Activated T-helper 2 cell treated with anti-CD3 and anti-CD28 coated beads, Interferon-gamma antibody, Interleukin-2, Interleukin-4, amounts not matched to agents 10 μg/mL and 5 μg/mL and 100 μg/mL, durations not matched to agents 14 hours and 24 hours and 36 hours (primary cell): ENCODE results near the gene UPK3BL1. TPM values are rescaled to one million over a fixed set of nuclear protein-coding genes. Genes with fewer than 3 reads are reported as not detected.
"Not testable (repeated sequence)": the region's sequence is repeated elsewhere in the genome, so short reads cannot be mapped to it uniquely, and the experiment has no call there.

Experiments
- DNase-seq: peaks from one replicate; pipeline ENCODE4 v3.0.0; 2021; ENCODE audit warnings: low spot score
- H3K27ac Mint-ChIP-seq: one replicate; pipeline ENCODE4 v1.8.0; 2021; ENCODE audit warnings: mixed read lengths
- H3K27me3 Mint-ChIP-seq: one replicate; pipeline ENCODE4 v1.8.0; 2021; ENCODE audit warnings: low read depth, mixed read lengths
- H3K36me3 Mint-ChIP-seq: one replicate; pipeline ENCODE4 v1.8.0; 2021; ENCODE audit warnings: low read depth, mixed read lengths
- H3K4me1 Mint-ChIP-seq: one replicate; pipeline ENCODE4 v1.8.0; 2021; ENCODE audit warnings: low read depth, mixed read lengths
- H3K4me3 Mint-ChIP-seq: one replicate; pipeline ENCODE4 v1.8.0; 2021; ENCODE audit warnings: low read depth, mild to moderate bottlenecking, moderate library complexity, mixed read lengths
- H3K9me3 Mint-ChIP-seq: one replicate; pipeline ENCODE4 v1.8.0; 2021; ENCODE audit warnings: mixed read lengths
- intact Hi-C: fragments of 100-400 bp; cut with micrococcal nuclease; formaldehyde crosslinking; loops from one replicate; pipeline ENCODE4 v1.15.1; 2023
- total RNA-seq: library from RNA; stranded (reverse); gene quantifications from 2 replicates; pipeline ENCODE4 v1.2.3, GENCODE V29; 2022

Gene UPK3BL1
- total RNA-seq, 1 donor from 2014 or later, result 17.5 TPM

- not testable (repeated sequence) for DNase-seq
Observed at GRCh38 chr7:102664765-102665164, 22.2 kb upstream of the UPK3BL1 start.

GRCh38 chr7:102649924-102650323 is 7.3 kb upstream of the UPK3BL1 start, which contains the start of gene SPDYE2B:
SPDYE2B (plus strand) TSS chr7:102650319; CDS start chr7:102652349, 2,030 bp downstream.
- DNase-seq, H3K27me3 Mint-ChIP-seq, H3K36me3 Mint-ChIP-seq, H3K27ac Mint-ChIP-seq, H3K4me3 Mint-ChIP-seq, intact Hi-C loops, H3K9me3 Mint-ChIP-seq, H3K4me1 Mint-ChIP-seq: not testable (repeated sequence)

More at GRCh38 chr7:102664765-102665164, 22.2 kb upstream of the UPK3BL1 start:
- H3K9me3 Mint-ChIP-seq, H3K4me1 Mint-ChIP-seq, H3K36me3 Mint-ChIP-seq, H3K4me3 Mint-ChIP-seq, H3K27me3 Mint-ChIP-seq, intact Hi-C loops, H3K27ac Mint-ChIP-seq: not testable (repeated sequence)

- H3K4me1 Mint-ChIP-seq, H3K36me3 Mint-ChIP-seq, intact Hi-C loops, DNase-seq, H3K27ac Mint-ChIP-seq, H3K9me3 Mint-ChIP-seq, H3K4me3 Mint-ChIP-seq, H3K27me3 Mint-ChIP-seq: not testable (repeated sequence)
Observed at GRCh38 chr7:102647813-102648212, 5.2 kb upstream of the UPK3BL1 start.

- intact Hi-C loops, H3K36me3 Mint-ChIP-seq, H3K27me3 Mint-ChIP-seq, H3K9me3 Mint-ChIP-seq, H3K4me3 Mint-ChIP-seq, H3K4me1 Mint-ChIP-seq, H3K27ac Mint-ChIP-seq, DNase-seq: not testable (repeated sequence)
Observed at GRCh38 chr7:102643404-102643803, 813 bp upstream of the UPK3BL1 start.

- H3K9me3 Mint-ChIP-seq, H3K27ac Mint-ChIP-seq, intact Hi-C loops, H3K4me3 Mint-ChIP-seq, DNase-seq, H3K36me3 Mint-ChIP-seq, H3K27me3 Mint-ChIP-seq, H3K4me1 Mint-ChIP-seq: not testable (repeated sequence)
Observed at GRCh38 chr7:102638848-102639247, 3.7 kb downstream of the UPK3BL1 start.

GRCh38 chr7:102636956-102637355 is 5.6 kb downstream of the UPK3BL1 start:
- intact Hi-C loops, H3K9me3 Mint-ChIP-seq, H3K27ac Mint-ChIP-seq: not testable (repeated sequence)

GRCh38 chr7:102635354-102635753 is 7.2 kb downstream of the UPK3BL1 start:
- H3K27me3 Mint-ChIP-seq, DNase-seq, H3K27ac Mint-ChIP-seq, H3K36me3 Mint-ChIP-seq, intact Hi-C loops, H3K4me3 Mint-ChIP-seq, H3K9me3 Mint-ChIP-seq, H3K4me1 Mint-ChIP-seq: not testable (repeated sequence)

More at GRCh38 chr7:102636956-102637355, 5.6 kb downstream of the UPK3BL1 start:
- not testable (repeated sequence) for H3K36me3 Mint-ChIP-seq, H3K4me1 Mint-ChIP-seq, H3K27me3 Mint-ChIP-seq, H3K4me3 Mint-ChIP-seq, DNase-seq

GRCh38 chr7:102634299-102634698 is 8.3 kb downstream of the UPK3BL1 start:
- H3K36me3 Mint-ChIP-seq, DNase-seq, H3K9me3 Mint-ChIP-seq, H3K27me3 Mint-ChIP-seq, H3K27ac Mint-ChIP-seq, H3K4me1 Mint-ChIP-seq, H3K4me3 Mint-ChIP-seq, intact Hi-C loops: not testable (repeated sequence)

GRCh38 chr7:102630622-102631021 is 12.0 kb downstream of the UPK3BL1 start:
- not testable (repeated sequence) for H3K27me3 Mint-ChIP-seq, H3K4me3 Mint-ChIP-seq, H3K9me3 Mint-ChIP-seq

GRCh38 chr7:102627271-102627904 is 15.2 kb downstream of the UPK3BL1 start:
- H3K4me1 Mint-ChIP-seq, intact Hi-C loops, DNase-seq, H3K27ac Mint-ChIP-seq, H3K36me3 Mint-ChIP-seq, H3K9me3 Mint-ChIP-seq, H3K27me3 Mint-ChIP-seq, H3K4me3 Mint-ChIP-seq: not testable (repeated sequence)

More at GRCh38 chr7:102630622-102631021, 12.0 kb downstream of the UPK3BL1 start:
- H3K36me3 Mint-ChIP-seq, DNase-seq, intact Hi-C loops, H3K27ac Mint-ChIP-seq, H3K4me1 Mint-ChIP-seq: not testable (repeated sequence)

GRCh38 chr7:102618122-102618521 is 24.5 kb downstream of the UPK3BL1 start:
- H3K27me3 Mint-ChIP-seq, H3K36me3 Mint-ChIP-seq, H3K4me3 Mint-ChIP-seq, H3K27ac Mint-ChIP-seq, H3K4me1 Mint-ChIP-seq, H3K9me3 Mint-ChIP-seq, DNase-seq, intact Hi-C loops: not testable (repeated sequence)

GRCh38 chr7:102616507-102617125 is 26.0 kb downstream of the UPK3BL1 start, which contains the start of gene RASA4:
RASA4 (minus strand) TSS chr7:102616756; CDS start chr7:102616689, 67 bp downstream.
- intact Hi-C loops, H3K4me3 Mint-ChIP-seq: not testable (repeated sequence)

GRCh38 chr7:102615930-102616329 is 26.7 kb downstream of the UPK3BL1 start:
- H3K36me3 Mint-ChIP-seq, H3K4me1 Mint-ChIP-seq, H3K9me3 Mint-ChIP-seq: not testable (repeated sequence)

More at GRCh38 chr7:102616507-102617125, 26.0 kb downstream of the UPK3BL1 start, which contains the start of gene RASA4:
- H3K36me3 Mint-ChIP-seq, H3K4me1 Mint-ChIP-seq, H3K27me3 Mint-ChIP-seq, H3K27ac Mint-ChIP-seq, H3K9me3 Mint-ChIP-seq: not testable (repeated sequence)
- DNase-seq, result peak; percentile 42

More at GRCh38 chr7:102615930-102616329, 26.7 kb downstream of the UPK3BL1 start:
- intact Hi-C loops, H3K27ac Mint-ChIP-seq, H3K4me3 Mint-ChIP-seq, DNase-seq, H3K27me3 Mint-ChIP-seq: not testable (repeated sequence)
